Thoracic aorta (tissue), 2 donors: Measurements from ENCODE around the gene NOL4L. TPM values are rescaled to one million over a fixed set of nuclear protein-coding genes. Genes with fewer than 3 reads are reported as not detected.
"Not testable (repeated sequence)": the region's sequence is repeated elsewhere in the genome, so short reads cannot be mapped to it uniquely, and the experiment has no call there.

Experiments used
- ATAC-seq: fragments of 150-250 bp; one replicate; pipeline ENCODE4 v1.8.0; 2017; ENCODE audit warnings: low read depth; ENCODE audit not compliant: insufficient number of reproducible peaks, low FRiP score
- DNase-seq: peaks from one replicate; pipeline ENCODE4 v3.0.0-alpha.2; 2020; ENCODE audit warnings: low spot score
- H3K27ac ChIP-seq, 2 donors: fragments of 200-600 bp; sonication (generic); 1 replicate in 1 of 2; 2 replicates in 1 of 2; pipeline ENCODE4 v1.5.1; 2016; ENCODE audit warnings: mild to moderate bottlenecking in 2 of 2, moderate library complexity in 2 of 2
- H3K27me3 ChIP-seq: fragments of 200-600 bp; sonication (generic); replicated peaks from 2 replicates; pipeline ENCODE4 v1.6.0; 2016; ENCODE audit warnings: mild to moderate bottlenecking; ENCODE audit not compliant: insufficient read depth
- H3K36me3 ChIP-seq: fragments of 200-600 bp; sonication (generic); one replicate; pipeline ENCODE4 v1.5.1; 2016
- H3K4me1 ChIP-seq, 2 donors: fragments of 200-600 bp; sonication (generic); 1 replicate in 1 of 2; 2 replicates in 1 of 2; pipeline versions ENCODE4 v1.5.1 to v1.6.0; 2016; ENCODE audit warnings: low read depth in 2 of 2, mild to moderate bottlenecking in 1 of 2; ENCODE audit not compliant: control insufficient read depth in 1 of 2
- H3K4me3 ChIP-seq: fragments of 200-600 bp; sonication (generic); 2 replicates; pipeline ENCODE4 v1.5.1; 2016; ENCODE audit warnings: mild to moderate bottlenecking
- H3K9me3 ChIP-seq: fragments of 200-600 bp; sonication (generic); 2 replicates; pipeline ENCODE4 v1.5.1; 2016
- CTCF ChIP-seq: fragments of 200-600 bp; sonication (generic); IDR thresholded peaks from one replicate; pipeline ENCODE4 v1.5.1; 2019; ENCODE audit warnings: antibody characterized with exemption
- total RNA-seq, 2 donors: library from RNA; depleted of rRNA; stranded (reverse); fragments of >200 nt; gene quantifications; one replicate each; pipeline versions ENCODE4 v1.1.0 to v1.2.3, GENCODE V29; 2016

The NOL4L gene
- total RNA-seq, 2 donors from 2014 or later, result 17.5 to 23.7 TPM

- no peaks in the 10 kb centered on the region for H3K27me3 ChIP-seq
- DNase-seq (no peak), ATAC-seq (no peak)
- no peak for TF ChIP-seq CTCF
- no peak overlapping the region for H3K27ac ChIP-seq
- H3K4me3 ChIP-seq, result no peak overlapping the region
- H3K4me1 ChIP-seq, result no peaks in the 10 kb centered on the region
- no peaks in the 10 kb centered on the region for H3K36me3 ChIP-seq
- no peaks in the 10 kb centered on the region for H3K9me3 ChIP-seq
Observed at GRCh38 chr20:32495217-32495565, 89.9 kb downstream of the NOL4L start.

- DNase-seq (no peak), ATAC-seq (no peak)
- Histone ChIP-seq H3K4me1 (no peaks in the 10 kb centered on the region), H3K27me3 (no peaks in the 10 kb centered on the region), H3K36me3 (no peaks in the 10 kb centered on the region), H3K9me3 (no peaks in the 10 kb centered on the region), H3K27ac (no peak overlapping the region), H3K4me3 (no peak overlapping the region)
- no peak for TF ChIP-seq CTCF
Observed at GRCh38 chr20:32494483-32495216, 90.5 kb downstream of the NOL4L start.

GRCh38 chr20:32493356-32493755 is 91.8 kb downstream of the NOL4L start:
- Histone ChIP-seq H3K4me1 (no peaks in the 10 kb centered on the region), H3K9me3 (no peaks in the 10 kb centered on the region), H3K27ac (no peak overlapping the region), H3K4me3 (no peak overlapping the region), H3K36me3 (no peaks in the 10 kb centered on the region), H3K27me3 (no peaks in the 10 kb centered on the region)
- DNase-seq (no peak), ATAC-seq (no peak)
- no peak for TF ChIP-seq CTCF

- not testable (repeated sequence) for H3K27ac ChIP-seq, ATAC-seq, H3K36me3 ChIP-seq, DNase-seq, H3K4me3 ChIP-seq, H3K27me3 ChIP-seq, H3K4me1 ChIP-seq, H3K9me3 ChIP-seq
Observed at GRCh38 chr20:32491764-32492151, 93.4 kb downstream of the NOL4L start.

- no peak for ATAC-seq
- DNase-seq, result no peak
- H3K27me3 ChIP-seq, result no peaks in the 10 kb centered on the region
- no peak overlapping the region for H3K4me3 ChIP-seq
- H3K9me3 ChIP-seq, result no peaks in the 10 kb centered on the region
- TF ChIP-seq CTCF, result no peak
- no peaks in the 10 kb centered on the region for H3K36me3 ChIP-seq
- no peak overlapping the region for H3K27ac ChIP-seq
- H3K4me1 ChIP-seq, result no peaks in the 10 kb centered on the region
Observed at GRCh38 chr20:32490942-32491763, 94.0 kb downstream of the NOL4L start.
